Measurements from ENCODE around the gene NAT8.
A peak's percentile ranks its signal among the peaks of the same experiment; 100 is the strongest.
"Not testable (repeated sequence)": the region's sequence is repeated elsewhere in the genome, so short reads cannot be mapped to it uniquely, and the experiment has no call there.

DNA sequence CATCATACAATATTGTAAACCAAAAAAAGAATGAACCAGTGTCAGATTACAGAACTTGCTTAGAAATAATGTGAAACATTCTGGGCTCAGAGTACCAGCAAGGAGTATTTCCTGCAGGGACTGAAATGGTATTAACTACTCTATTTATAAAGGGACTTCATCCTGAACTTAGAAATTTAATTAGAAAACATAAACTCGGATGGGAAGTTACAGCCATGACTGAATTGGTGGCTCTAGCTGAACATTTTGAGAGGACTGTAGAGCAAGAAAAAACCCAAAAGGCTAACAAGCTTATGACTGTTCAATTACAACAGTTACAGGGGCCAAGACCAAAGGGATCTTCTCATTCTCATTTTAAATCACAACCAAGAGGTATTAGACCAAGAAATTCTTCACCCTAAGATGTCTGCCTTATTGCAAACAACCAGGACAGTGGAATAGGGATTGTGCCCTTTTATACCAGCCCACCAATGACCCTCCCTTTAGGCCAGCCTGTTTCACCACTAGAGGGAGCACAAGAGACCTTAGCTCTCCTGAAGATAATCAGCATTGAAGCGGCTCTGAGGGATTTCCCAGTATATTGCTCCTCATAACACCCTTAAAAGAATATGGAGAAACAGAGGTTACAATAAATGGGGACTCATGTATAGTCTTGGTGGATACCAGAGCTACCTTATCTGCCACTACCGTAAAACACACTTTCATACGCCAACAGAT, 48.3 kb upstream of the NAT8 start:
- TF ChIP-seq, protein P1, sequence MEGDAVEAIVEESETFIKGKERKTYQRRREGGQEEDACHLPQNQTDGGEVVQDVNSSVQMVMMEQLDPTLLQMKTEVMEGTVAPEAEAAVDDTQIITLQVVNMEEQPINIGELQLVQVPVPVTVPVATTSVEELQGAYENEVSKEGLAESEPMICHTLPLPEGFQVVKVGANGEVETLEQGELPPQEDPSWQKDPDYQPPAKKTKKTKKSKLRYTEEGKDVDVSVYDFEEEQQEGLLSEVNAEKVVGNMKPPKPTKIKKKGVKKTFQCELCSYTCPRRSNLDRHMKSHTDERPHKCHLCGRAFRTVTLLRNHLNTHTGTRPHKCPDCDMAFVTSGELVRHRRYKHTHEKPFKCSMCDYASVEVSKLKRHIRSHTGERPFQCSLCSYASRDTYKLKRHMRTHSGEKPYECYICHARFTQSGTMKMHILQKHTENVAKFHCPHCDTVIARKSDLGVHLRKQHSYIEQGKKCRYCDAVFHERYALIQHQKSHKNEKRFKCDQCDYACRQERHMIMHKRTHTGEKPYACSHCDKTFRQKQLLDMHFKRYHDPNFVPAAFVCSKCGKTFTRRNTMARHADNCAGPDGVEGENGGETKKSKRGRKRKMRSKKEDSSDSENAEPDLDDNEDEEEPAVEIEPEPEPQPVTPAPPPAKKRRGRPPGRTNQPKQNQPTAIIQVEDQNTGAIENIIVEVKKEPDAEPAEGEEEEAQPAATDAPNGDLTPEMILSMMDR (optimal IDR thresholded peaks at IDR 0.05 in 1 of 3, IDR thresholded peaks at IDR 0.05 in 1 of 3, conservative IDR thresholded peaks at IDR 0.05 in 1 of 3; ENCODE audit: extremely low read depth in 1 of 3, insufficient read depth in 2 of 3, low read length in 3 of 3), result peak in 2 of 3 experiments; percentile 48
- not testable (repeated sequence) for TF ChIP-seq EZH2 (IDR thresholded peaks at IDR 0.05; ENCODE audit: low read length)
